Choroid plexus epithelial cell (primary cell): ENCODE data around the gene HOXD4.

ENCODE experiments used
- DNase-seq: peaks from one replicate; pipeline ENCODE4 v3.0.0-alpha.2; 2010; ENCODE audit warnings: low read depth
- H3K4me3 ChIP-seq: 2 replicates; pipeline ENCODE4 v1.5.1; 2011; ENCODE audit warnings: low read depth, mild to moderate bottlenecking, control low read depth, low read length, moderate library complexity
- CTCF ChIP-seq: conservative IDR thresholded peaks from 2 replicates; pipeline ENCODE4 v1.5.1; 2011; ENCODE audit warnings: low read depth, mild to moderate bottlenecking, control low read depth, inconsistent platforms, low read length, moderate library complexity

Gene HOXD4

GRCh38 chr2:176162911-176163671 lies 11.7 kb downstream of the HOXD4 start:
- TF ChIP-seq CTCF: no peak
- H3K4me3 ChIP-seq: no peak overlapping the region
- no peak for DNase-seq

GRCh38 chr2:176163672-176164056 lies 12.3 kb downstream of the HOXD4 start:
- H3K4me3 ChIP-seq: no peak overlapping the region
- DNase-seq: no peak
- TF ChIP-seq CTCF: no peak

GRCh38 chr2:176164201-176164600 lies 12.9 kb downstream of the HOXD4 start:
- no peak overlapping the region for H3K4me3 ChIP-seq
- DNase-seq: no peak
- TF ChIP-seq CTCF: no peak

GRCh38 chr2:176164611-176165369 lies 13.4 kb downstream of the HOXD4 start:
- DNase-seq: no peak
- no peak overlapping the region for H3K4me3 ChIP-seq
- no peak for TF ChIP-seq CTCF

GRCh38 chr2:176165370-176166050 lies 14.2 kb downstream of the HOXD4 start:
- TF ChIP-seq CTCF: no peak
- no peak for DNase-seq
- H3K4me3 ChIP-seq: no peak overlapping the region

- DNase-seq: no peak
- TF ChIP-seq CTCF: no peak
- H3K4me3 ChIP-seq: no peak overlapping the region
These were observed 14.9 kb downstream of the HOXD4 start for GRCh38 chr2:176166272-176166671.
